IPS DF 19.7 (cell line): Measurements from ENCODE around the gene ZNF469.

Source experiments
- DNase-seq: peaks from one replicate; pipeline ENCODE4 v3.0.0-alpha.2; 2013; ENCODE audit warnings: low read depth, low spot score

The ZNF469 gene

GRCh38 chr16:88424587-88425235, 42.0 kb downstream of the ZNF469 start:
- DNase-seq = no peak

- DNase-seq = no peak
Observed at GRCh38 chr16:88426018-88426417, 43.3 kb downstream of the ZNF469 start.

- no peak for DNase-seq
Observed at GRCh38 chr16:88427376-88427775, 44.6 kb downstream of the ZNF469 start.

GRCh38 chr16:88428156-88428555, 45.4 kb downstream of the ZNF469 start:
- DNase-seq = no peak

- DNase-seq = no peak
Observed at GRCh38 chr16:88428616-88429386, 46.0 kb downstream of the ZNF469 start.

- no peak for DNase-seq
Observed at GRCh38 chr16:88429387-88430184, 46.8 kb downstream of the ZNF469 start.

- no peak for DNase-seq
Observed at GRCh38 chr16:88430185-88430523, 47.4 kb downstream of the ZNF469 start.

- DNase-seq = no peak
Observed at GRCh38 chr16:88430524-88431446, 48.0 kb downstream of the ZNF469 start.

- no peak for DNase-seq
Observed at GRCh38 chr16:88431651-88432050, 48.9 kb downstream of the ZNF469 start.

GRCh38 chr16:88432174-88432573, 49.4 kb downstream of the ZNF469 start:
- no peak for DNase-seq
